Endothelial cell of umbilical vein (primary cell): Measurements from ENCODE around the gene FAM167B. TPM values are rescaled to one million over a fixed set of nuclear protein-coding genes. Genes with fewer than 3 reads are reported as not detected.

ENCODE experiments used
- BruUV-seq: library from RNA; stranded (reverse); fragments of 400-500 nt; replicated peaks from 2 replicates; lab custom pipeline; 2021; lab: Mats Ljungman, UMichigan
- CTCF ChIA-PET: fragments of 300-600, 350-600 bp; sonication (Branson Sonifier 250); formaldehyde crosslinking; loops from one replicate; lab custom pipeline; 2021; ENCODE audit warnings: antibody characterized with exemption, inconsistent platforms; lab: Charles Lee
- POLR2A ChIA-PET: fragments of 300-600, 350-600 bp; sonication (Branson Sonifier 250); formaldehyde crosslinking; loops from one replicate; lab custom pipeline; 2021; ENCODE audit warnings: antibody characterized with exemption, inconsistent platforms; lab: Charles Lee
- DNase-seq: peaks from one replicate; pipeline ENCODE4 v3.0.0-alpha.2; 2011; ENCODE audit warnings: low read depth, low spot score
- FAIRE-seq: peaks from 2 replicates; lab custom pipeline; 2011; peaks lifted over from hg19 to GRCh38; lab: Jason Lieb, UNC
- H2AFZ ChIP-seq: 2 replicates; pipeline ENCODE4 v1.6.0; 2012; ENCODE audit warnings: low read depth, low read length, control low read depth, inconsistent platforms
- H3K27ac ChIP-seq: 2 replicates; pipeline ENCODE4 v1.5.1; 2011; ENCODE audit warnings: low read depth, mild to moderate bottlenecking, control low read depth, low read length, moderate library complexity; ENCODE audit not compliant: insufficient read depth
- H3K27me3 ChIP-seq, 2 experiments: 2 replicates each; pipeline versions ENCODE4 v1.6.0 to v1.6.1; 2011; ENCODE audit warnings: low read length in 2 of 2, mixed read lengths in 1 of 2; ENCODE audit not compliant: control insufficient read depth in 2 of 2, insufficient read depth in 2 of 2
- H3K36me3 ChIP-seq, 2 experiments: 2 replicates in 1 of 2; 3 replicates in 1 of 2; pipeline ENCODE4 v1.5.1; 2011; ENCODE audit warnings: low read length in 2 of 2, mild to moderate bottlenecking in 1 of 2, moderate library complexity in 1 of 2; ENCODE audit not compliant: control insufficient read depth in 2 of 2, insufficient read depth in 2 of 2; ENCODE audit errors: extremely low read depth in 1 of 2
- H3K4me1 ChIP-seq: 3 replicates; pipeline ENCODE4 v1.5.1; 2011; ENCODE audit warnings: mild to moderate bottlenecking, low read length; ENCODE audit not compliant: control insufficient read depth, insufficient read depth; ENCODE audit errors: extremely low read depth
- H3K4me2 ChIP-seq: 2 replicates; pipeline ENCODE4 v1.6.1; 2011; ENCODE audit warnings: low read length, control low read depth, mixed read lengths; ENCODE audit not compliant: insufficient read depth
- H3K4me3 ChIP-seq, 3 experiments: fragments of 200-600 bp in 1 of 3; sonication (generic), shearing (Covaris generic) in 1 of 3; replicated peaks in 1 of 3; 2 replicates each; pipeline ENCODE4 v1.5.1; 2011 to 2016; ENCODE audit warnings: control low read depth in 3 of 3, low read length in 3 of 3, mild to moderate bottlenecking in 2 of 3, inconsistent platforms in 1 of 3, low read depth in 1 of 3, moderate library complexity in 1 of 3; ENCODE audit not compliant: insufficient read depth in 1 of 3
- H3K79me2 ChIP-seq: 2 replicates; pipeline ENCODE4 v1.6.0; 2012; ENCODE audit warnings: low read length, inconsistent platforms; ENCODE audit not compliant: control insufficient read depth, insufficient read depth
- H3K9ac ChIP-seq: replicated peaks from 2 replicates; pipeline ENCODE3; 2011; ENCODE audit warnings: low read length, control low read depth; ENCODE audit not compliant: insufficient read depth; ENCODE audit errors: extremely low read depth
- H3K9me1 ChIP-seq: replicated peaks from 3 replicates; pipeline ENCODE4 v1.6.0; 2011; ENCODE audit warnings: mild to moderate bottlenecking, low read length; ENCODE audit not compliant: control insufficient read depth, insufficient read depth; ENCODE audit errors: extremely low read depth
- H3K9me3 ChIP-seq: replicated peaks from 2 replicates; pipeline ENCODE4 v1.5.1; 2012; ENCODE audit warnings: low read length, inconsistent platforms; ENCODE audit not compliant: control insufficient read depth, insufficient read depth
- H4K20me1 ChIP-seq: replicated peaks from 2 replicates; pipeline ENCODE3; 2011; ENCODE audit warnings: mild to moderate bottlenecking, low read length; ENCODE audit not compliant: control insufficient read depth, insufficient read depth; ENCODE audit errors: extremely low read depth
- GATA2 ChIP-seq: IDR thresholded peaks from 2 replicates; pipeline ENCODE4 v1.7.0; 2011; ENCODE audit warnings: low read depth, mild to moderate bottlenecking, moderate library complexity, mixed read lengths, low read length; ENCODE audit not compliant: insufficient read length, insufficient read depth
- MYC ChIP-seq: IDR thresholded peaks from one replicate; pipeline ENCODE4 v1.6.1; 2011; ENCODE audit warnings: mild to moderate bottlenecking, low read depth, low read length
- POLR2AphosphoS5 ChIP-seq: IDR thresholded peaks from 2 replicates; pipeline ENCODE4 v1.6.1; 2012; ENCODE audit warnings: low read depth, mild to moderate bottlenecking, control low read depth, low read length, moderate library complexity; ENCODE audit not compliant: insufficient read depth
- dilution Hi-C: fragments of 300-500 bp; cut with MboI; formaldehyde crosslinking; loops from one replicate; pipeline ENCODE4 v1.15.0; 2019; ENCODE audit warnings: low sequenced_read_pairs; ENCODE audit not compliant: extremely low pct_ligation_motif_present
- intact Hi-C: fragments of 100-400 bp; cut with micrococcal nuclease; formaldehyde crosslinking; loops from one replicate; pipeline ENCODE4 v1.10.0; 2022
- polyA plus RNA-seq, 4 experiments: library from polyadenylated mRNA; depleted of rRNA in 3 of 4; stranded (reverse) in 3 of 4; unstranded in 1 of 4; fragments of >200 nt; gene quantifications; 2 replicates each; pipeline versions ENCODE4 v1.2.1 to v1.2.3, GENCODE V29; 2011 to 2012; ENCODE audit warnings: missing spikeins in 1 of 4
- total RNA-seq: library from RNA; stranded (reverse); gene quantifications from 2 replicates; pipeline ENCODE4 v1.2.3, GENCODE V29; 2021
- TF ChIP-seq, protein P1 (sequence below): IDR thresholded peaks from 2 replicates; pipeline ENCODE4 v1.6.1; 2011; ENCODE audit not compliant: insufficient read depth, insufficient read length
- TF ChIP-seq, protein P2 (sequence below), 2 donors: IDR thresholded peaks; 1 replicate in 1 of 2; 2 replicates in 1 of 2; pipeline ENCODE4 v1.5.1; 2011; ENCODE audit warnings: low read length in 2 of 2, mild to moderate bottlenecking in 2 of 2, moderate library complexity in 2 of 2, control low read depth in 1 of 2, inconsistent platforms in 1 of 2, low read depth in 1 of 2; ENCODE audit not compliant: insufficient read depth in 1 of 2; ENCODE audit errors: extremely low read depth in 1 of 2

FAM167B gene
- total and polyA plus RNA-seq, 2 donors (not counting 3 experiments of a cell fraction or from before 2014, with no cell fraction given), result 2.1 to 5.6 TPM

DNA sequence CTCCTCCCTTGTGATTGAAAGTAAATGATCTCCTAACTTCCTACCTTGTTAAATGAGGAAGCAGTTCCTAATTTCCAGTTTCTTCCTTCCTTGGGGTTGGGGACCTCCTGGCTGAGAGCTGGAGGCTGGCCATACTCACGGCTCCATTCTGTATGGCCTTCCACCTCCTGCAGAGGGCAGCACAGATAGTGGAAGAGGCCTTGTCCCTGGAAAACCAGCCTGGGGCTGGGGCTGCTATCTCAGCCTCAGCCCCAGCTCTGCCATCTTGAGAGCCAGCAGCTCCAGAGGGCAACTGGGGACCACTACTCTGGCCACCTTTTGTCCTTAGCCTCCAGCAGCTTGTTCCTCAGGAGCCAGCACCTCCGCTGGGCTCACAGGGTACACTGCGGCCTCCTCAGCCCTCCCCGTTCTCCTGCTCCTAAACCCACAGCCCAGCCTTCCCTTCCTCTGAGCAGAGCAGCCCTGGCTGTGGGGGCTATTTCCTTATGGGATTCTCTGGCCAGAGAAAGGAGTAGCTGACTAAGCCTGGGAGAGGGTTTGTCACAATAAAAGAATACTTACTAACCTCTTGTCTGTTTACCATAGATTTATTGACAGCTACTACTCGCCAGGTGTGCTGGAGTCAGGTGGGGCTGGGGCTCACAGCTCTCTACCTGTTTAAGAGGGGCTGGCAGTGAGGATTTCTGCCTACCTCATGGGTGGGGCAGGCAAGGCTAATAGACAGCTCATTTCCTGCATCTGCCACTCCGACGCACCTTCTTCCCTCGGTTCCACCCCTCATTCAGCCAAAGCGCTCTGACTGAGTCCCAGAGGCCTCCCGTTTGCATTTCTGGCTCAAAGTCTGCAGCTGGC, 31.2 kb upstream of the FAM167B start:
- ChIA-PET POLR2A (interaction anchor here (0.8 to 2.1 kb wide), 4 partner anchors 10 to 120 kb away, joined by 3 to 17 read pairs (median 4); partner anchors contain the start of gene MARCKSL1), CTCF (interaction anchor here (0.8 to 3.5 kb wide), 48 partner anchors 8 to 432 kb away, joined by 3 to 78 read pairs (median 6); partner anchors contain the start of genes BSDC1, CCDC28B, FAM167B and FAM229A)
- H4K20me1 ChIP-seq, result no peaks in the 10 kb centered on the region
- intact Hi-C loops (loop anchor here (1.0 to 5.0 kb wide), 3 partner anchors 100 to 198 kb away; partner anchors contain the start of genes FAM229A and TSSK3), dilution Hi-C loops (no loop called here)
- H3K9me3 ChIP-seq, result no peaks in the 10 kb centered on the region
- H3K36me3 ChIP-seq, result peaks cover 0 to 19% of the 10 kb centered on the region in 2 experiments
- H3K4me3 ChIP-seq, result no peak overlapping the region
- no peak overlapping the region for H2AFZ ChIP-seq
- TF ChIP-seq, protein P1, sequence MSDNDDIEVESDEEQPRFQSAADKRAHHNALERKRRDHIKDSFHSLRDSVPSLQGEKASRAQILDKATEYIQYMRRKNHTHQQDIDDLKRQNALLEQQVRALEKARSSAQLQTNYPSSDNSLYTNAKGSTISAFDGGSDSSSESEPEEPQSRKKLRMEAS, result no peak
- TF ChIP-seq GATA2 (no peak), POLR2AphosphoS5 (no peak), MYC (no peak)
- TF ChIP-seq, protein P2, sequence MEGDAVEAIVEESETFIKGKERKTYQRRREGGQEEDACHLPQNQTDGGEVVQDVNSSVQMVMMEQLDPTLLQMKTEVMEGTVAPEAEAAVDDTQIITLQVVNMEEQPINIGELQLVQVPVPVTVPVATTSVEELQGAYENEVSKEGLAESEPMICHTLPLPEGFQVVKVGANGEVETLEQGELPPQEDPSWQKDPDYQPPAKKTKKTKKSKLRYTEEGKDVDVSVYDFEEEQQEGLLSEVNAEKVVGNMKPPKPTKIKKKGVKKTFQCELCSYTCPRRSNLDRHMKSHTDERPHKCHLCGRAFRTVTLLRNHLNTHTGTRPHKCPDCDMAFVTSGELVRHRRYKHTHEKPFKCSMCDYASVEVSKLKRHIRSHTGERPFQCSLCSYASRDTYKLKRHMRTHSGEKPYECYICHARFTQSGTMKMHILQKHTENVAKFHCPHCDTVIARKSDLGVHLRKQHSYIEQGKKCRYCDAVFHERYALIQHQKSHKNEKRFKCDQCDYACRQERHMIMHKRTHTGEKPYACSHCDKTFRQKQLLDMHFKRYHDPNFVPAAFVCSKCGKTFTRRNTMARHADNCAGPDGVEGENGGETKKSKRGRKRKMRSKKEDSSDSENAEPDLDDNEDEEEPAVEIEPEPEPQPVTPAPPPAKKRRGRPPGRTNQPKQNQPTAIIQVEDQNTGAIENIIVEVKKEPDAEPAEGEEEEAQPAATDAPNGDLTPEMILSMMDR (IDR thresholded peaks at IDR 0.05; ENCODE audit: extremely low read depth in 1 of 2, insufficient read depth in 1 of 2, low read depth in 1 of 2, low read length in 2 of 2), result peak; percentile 84 to 89
- no TSS peak for BruUV-seq
- no peaks in the 10 kb centered on the region for H3K9me1 ChIP-seq
- no peak overlapping the region for H3K27ac ChIP-seq
- DNase-seq (peak; percentile 60), FAIRE-seq (peak; percentile 87)
- H3K9ac ChIP-seq, result no peak overlapping the region
- no peaks in the 10 kb centered on the region for H3K79me2 ChIP-seq
- H3K4me2 ChIP-seq, result no peak overlapping the region
- H3K4me1 ChIP-seq, result peaks cover 3% of the 10 kb centered on the region
- H3K27me3 ChIP-seq, result no peaks in the 10 kb centered on the region
